Measurements from ENCODE around the gene PSMA5.
A peak's percentile ranks its signal among the peaks of the same experiment; 100 is the strongest.

Gene PSMA5

GRCh38 chr1:109433322-109433721 is 7.1 kb upstream of the PSMA5 start:
- H3K9me2 ChIP-seq (replicated peaks; ENCODE audit: low read depth, low read length), result no peaks in the 10 kb centered on the region
- H3K4me3 ChIP-seq (ENCODE audit: low read length, poor library complexity, severe bottlenecking), result no peak overlapping the region
- no peaks in the 10 kb centered on the region; the same call in 1 of the 2 replicates for H3K9me3 ChIP-seq (ENCODE audit: insufficient read depth, low read depth, low read length)
- H2AFZ ChIP-seq (ENCODE audit: low read length), result no peak overlapping the region
- H3K79me2 ChIP-seq (ENCODE audit: insufficient read depth, low read length), result no peaks in the 10 kb centered on the region
- no peak overlapping the region for H3K4me2 ChIP-seq (ENCODE audit: low read depth, low read length, poor library complexity, severe bottlenecking)
- H3K36me3 ChIP-seq (ENCODE audit: insufficient read depth, low read length), result no peaks in the 10 kb centered on the region
- H3K27me3 ChIP-seq (ENCODE audit: insufficient read depth, low read length, poor library complexity, severe bottlenecking), result no peaks in the 10 kb centered on the region
- no peaks in the 10 kb centered on the region for H4K20me1 ChIP-seq (ENCODE audit: insufficient read depth, low read length, poor library complexity, severe bottlenecking)
- H3K9ac ChIP-seq (ENCODE audit: low read depth, low read length, poor library complexity, severe bottlenecking), result no peak overlapping the region
- no peaks in the 10 kb centered on the region for H3F3A ChIP-seq (ENCODE audit: low read depth)
- TF ChIP-seq, protein P1, sequence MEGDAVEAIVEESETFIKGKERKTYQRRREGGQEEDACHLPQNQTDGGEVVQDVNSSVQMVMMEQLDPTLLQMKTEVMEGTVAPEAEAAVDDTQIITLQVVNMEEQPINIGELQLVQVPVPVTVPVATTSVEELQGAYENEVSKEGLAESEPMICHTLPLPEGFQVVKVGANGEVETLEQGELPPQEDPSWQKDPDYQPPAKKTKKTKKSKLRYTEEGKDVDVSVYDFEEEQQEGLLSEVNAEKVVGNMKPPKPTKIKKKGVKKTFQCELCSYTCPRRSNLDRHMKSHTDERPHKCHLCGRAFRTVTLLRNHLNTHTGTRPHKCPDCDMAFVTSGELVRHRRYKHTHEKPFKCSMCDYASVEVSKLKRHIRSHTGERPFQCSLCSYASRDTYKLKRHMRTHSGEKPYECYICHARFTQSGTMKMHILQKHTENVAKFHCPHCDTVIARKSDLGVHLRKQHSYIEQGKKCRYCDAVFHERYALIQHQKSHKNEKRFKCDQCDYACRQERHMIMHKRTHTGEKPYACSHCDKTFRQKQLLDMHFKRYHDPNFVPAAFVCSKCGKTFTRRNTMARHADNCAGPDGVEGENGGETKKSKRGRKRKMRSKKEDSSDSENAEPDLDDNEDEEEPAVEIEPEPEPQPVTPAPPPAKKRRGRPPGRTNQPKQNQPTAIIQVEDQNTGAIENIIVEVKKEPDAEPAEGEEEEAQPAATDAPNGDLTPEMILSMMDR (conservative IDR thresholded peaks at IDR 0.05; ENCODE audit: low read length), result no peak
- no peak for TF ChIP-seq EZH2phosphoT487 (IDR thresholded peaks at IDR 0.05; ENCODE audit: borderline replicate concordance)
- no peaks in the 10 kb centered on the region for H3K4me1 ChIP-seq (ENCODE audit: insufficient read depth, low read length, poor library complexity, severe bottlenecking)

DNA sequence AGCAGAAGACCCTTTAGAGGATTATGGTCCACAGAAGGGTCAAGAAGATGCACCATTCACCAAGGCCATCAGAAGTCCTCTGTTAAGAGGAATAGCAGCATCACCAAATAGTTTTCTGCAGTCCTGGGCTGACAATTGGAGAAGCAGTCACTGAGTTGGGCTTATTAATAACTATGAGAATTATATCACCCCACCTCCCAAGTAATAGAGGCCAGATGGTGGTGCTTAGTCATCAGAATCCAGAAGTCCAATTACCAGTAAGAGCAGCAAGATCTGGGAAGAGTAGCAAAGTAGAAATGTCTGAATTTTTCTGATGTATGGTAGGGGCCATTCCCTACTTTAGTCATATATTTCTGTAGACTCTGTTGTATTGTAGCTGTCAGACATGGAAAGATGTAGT is 6.1 kb upstream of the PSMA5 start:
- H3K9me2 ChIP-seq (replicated peaks; ENCODE audit: low read depth, low read length), result no peaks in the 10 kb centered on the region
- no peaks in the 10 kb centered on the region for H3F3A ChIP-seq (ENCODE audit: low read depth)
- H3K9me3 ChIP-seq (ENCODE audit: insufficient read depth, low read depth, low read length), result no peaks in the 10 kb centered on the region; the same call in 1 of the 2 replicates
- no peak overlapping the region for H3K4me3 ChIP-seq (ENCODE audit: low read length, poor library complexity, severe bottlenecking)
- H4K20me1 ChIP-seq (ENCODE audit: insufficient read depth, low read length, poor library complexity, severe bottlenecking), result no peaks in the 10 kb centered on the region
- H3K27me3 ChIP-seq (ENCODE audit: insufficient read depth, low read length, poor library complexity, severe bottlenecking), result no peaks in the 10 kb centered on the region
- no peak overlapping the region for H3K9ac ChIP-seq (ENCODE audit: low read depth, low read length, poor library complexity, severe bottlenecking)
- H3K36me3 ChIP-seq (ENCODE audit: insufficient read depth, low read length), result no peaks in the 10 kb centered on the region
- no peak overlapping the region for H3K4me2 ChIP-seq (ENCODE audit: low read depth, low read length, poor library complexity, severe bottlenecking)
- peaks cover 4% of the 10 kb centered on the region; the same call in 1 of the 2 replicates for H3K79me2 ChIP-seq (ENCODE audit: insufficient read depth, low read length)
- peaks cover 5% of the 10 kb centered on the region for H3K4me1 ChIP-seq (ENCODE audit: insufficient read depth, low read length, poor library complexity, severe bottlenecking)
- TF ChIP-seq EZH2phosphoT487 (IDR thresholded peaks at IDR 0.05; ENCODE audit: borderline replicate concordance), result no peak
- TF ChIP-seq, protein P1 (conservative IDR thresholded peaks at IDR 0.05; ENCODE audit: low read length), result no peak
- no peak overlapping the region for H2AFZ ChIP-seq (ENCODE audit: low read length)

DNA sequence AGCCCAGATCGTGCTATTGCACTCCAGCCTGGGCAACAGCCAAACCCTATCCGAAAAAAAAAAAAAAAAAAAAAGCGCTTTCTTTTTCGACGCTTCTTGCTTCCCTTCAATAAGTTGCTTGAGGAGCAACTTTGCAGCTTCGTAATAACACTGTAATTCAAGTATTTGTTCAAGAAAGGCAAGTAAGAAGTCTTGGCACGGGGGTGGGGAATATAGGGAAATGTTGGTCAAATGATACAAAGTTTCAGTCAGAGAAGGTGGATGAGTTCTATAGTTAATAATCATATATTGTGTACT is 871 bp upstream of the PSMA5 start:
- H3K9me2 ChIP-seq (replicated peaks; ENCODE audit: low read depth, low read length), result no peaks in the 10 kb centered on the region
- peaks cover 4% of the 10 kb centered on the region for H3K27me3 ChIP-seq (ENCODE audit: insufficient read depth, low read length, poor library complexity, severe bottlenecking)
- TF ChIP-seq, protein P1 (conservative IDR thresholded peaks at IDR 0.05; ENCODE audit: low read length), result no peak
- no peak for TF ChIP-seq EZH2phosphoT487 (IDR thresholded peaks at IDR 0.05; ENCODE audit: borderline replicate concordance)
- no peaks in the 10 kb centered on the region for H3K36me3 ChIP-seq (ENCODE audit: insufficient read depth, low read length)
- H4K20me1 ChIP-seq (ENCODE audit: insufficient read depth, low read length, poor library complexity, severe bottlenecking), result peaks cover 18% of the 10 kb centered on the region
- H3F3A ChIP-seq (ENCODE audit: low read depth), result peaks cover 4% of the 10 kb centered on the region
- H3K79me2 ChIP-seq (ENCODE audit: insufficient read depth, low read length), result peaks cover 48% of the 10 kb centered on the region
- peak overlapping the region; percentile 98 for H3K4me3 ChIP-seq (ENCODE audit: low read length, poor library complexity, severe bottlenecking)
- H3K9me3 ChIP-seq (ENCODE audit: insufficient read depth, low read depth, low read length), result no peaks in the 10 kb centered on the region
- peak overlapping the region; percentile 90 for H2AFZ ChIP-seq (ENCODE audit: low read length)
- H3K4me2 ChIP-seq (ENCODE audit: low read depth, low read length, poor library complexity, severe bottlenecking), result peak overlapping the region; percentile 94
- peak overlapping the region; percentile 76 for H3K9ac ChIP-seq (ENCODE audit: low read depth, low read length, poor library complexity, severe bottlenecking)
- H3K4me1 ChIP-seq (ENCODE audit: insufficient read depth, low read length, poor library complexity, severe bottlenecking), result peaks cover 34% of the 10 kb centered on the region

Measured in Loucy (cell line).